Brain microvascular endothelial cell (primary cell): Measurements from ENCODE around the gene XPA.

ENCODE experiments used
- DNase-seq: peaks from one replicate; pipeline ENCODE4 v3.0.0-alpha.2; 2020
- H3K27ac ChIP-seq: fragments of 250-450 bp; sonication (Bioruptor Pico); 2 replicates; pipeline ENCODE4 v1.5.1; 2020; ENCODE audit warnings: mild to moderate bottlenecking, moderate library complexity
- H3K27me3 ChIP-seq: fragments of 250-450 bp; sonication (Bioruptor Pico); replicated peaks from 2 replicates; pipeline ENCODE4 v1.5.1; 2020; ENCODE audit warnings: mild to moderate bottlenecking
- H3K36me3 ChIP-seq: fragments of 250-450 bp; sonication (Bioruptor Pico); replicated peaks from 2 replicates; pipeline ENCODE4 v1.5.1; 2020; ENCODE audit warnings: mild to moderate bottlenecking
- H3K4me3 ChIP-seq: 2 replicates; pipeline ENCODE4 v1.5.1; 2011; ENCODE audit warnings: low read depth, mild to moderate bottlenecking, control low read depth, low read length, moderate library complexity
- CTCF ChIP-seq: IDR thresholded peaks from 2 replicates; pipeline ENCODE4 v1.5.1; 2011; ENCODE audit warnings: low read depth, mild to moderate bottlenecking, moderate library complexity, low read length, control low read depth, inconsistent platforms; ENCODE audit errors: missing control alignments
- in situ Hi-C: cut with HindIII; loops from 2 replicates; pipeline ENCODE4 v1.10.0; 2017; ENCODE audit warnings: low sequenced_read_pairs, low pct_ligation_motif_present

Gene XPA

GRCh38 chr9:97660847-97661246 lies 36.3 kb downstream of the XPA start:
- Histone ChIP-seq H3K36me3 (peaks cover 80% of the 10 kb centered on the region), H3K27ac (no peak overlapping the region), H3K27me3 (no peaks in the 10 kb centered on the region), H3K4me3 (no peak overlapping the region)
- no peak for TF ChIP-seq CTCF
- in situ Hi-C loops, result no loop called here
- DNase-seq, result no peak

- Histone ChIP-seq H3K27ac (no peak overlapping the region), H3K36me3 (peaks cover 83% of the 10 kb centered on the region), H3K4me3 (no peak overlapping the region), H3K27me3 (no peaks in the 10 kb centered on the region)
- DNase-seq, result no peak
- no peak for TF ChIP-seq CTCF
- in situ Hi-C loops, result no loop called here
Measured at GRCh38 chr9:97660340-97660739, 36.8 kb downstream of the XPA start.

GRCh38 chr9:97659771-97660170 lies 37.4 kb downstream of the XPA start:
- DNase-seq, result no peak
- Histone ChIP-seq H3K27ac (no peak overlapping the region), H3K27me3 (no peaks in the 10 kb centered on the region), H3K4me3 (no peak overlapping the region), H3K36me3 (peaks cover 78% of the 10 kb centered on the region)
- no peak for TF ChIP-seq CTCF
- in situ Hi-C loops, result no loop called here

GRCh38 chr9:97658707-97659106 lies 38.4 kb downstream of the XPA start:
- DNase-seq, result no peak
- Histone ChIP-seq H3K27me3 (no peaks in the 10 kb centered on the region), H3K4me3 (no peak overlapping the region), H3K36me3 (peaks cover 75% of the 10 kb centered on the region), H3K27ac (no peak overlapping the region)
- no peak for TF ChIP-seq CTCF
- in situ Hi-C loops, result no loop called here

- Histone ChIP-seq H3K27me3 (no peaks in the 10 kb centered on the region), H3K27ac (no peak overlapping the region), H3K36me3 (peaks cover 45% of the 10 kb centered on the region), H3K4me3 (no peak overlapping the region)
- TF ChIP-seq CTCF, result no peak
- in situ Hi-C loops, result no loop called here
- no peak for DNase-seq
Measured at GRCh38 chr9:97651646-97652045, 45.5 kb downstream of the XPA start.

- H3K27ac ChIP-seq, result no peak overlapping the region
- no peak for DNase-seq
- TF ChIP-seq CTCF, result no peak
- H3K4me3 ChIP-seq, result no peak overlapping the region
- no peaks in the 10 kb centered on the region for H3K27me3 ChIP-seq
- in situ Hi-C loops, result no loop called here
- H3K36me3 ChIP-seq, result peaks cover 31% of the 10 kb centered on the region
Measured at GRCh38 chr9:97647996-97648395, 49.1 kb downstream of the XPA start.
